ENCODE data around the gene POLR2J.
"Not testable (repeated sequence)": the region's sequence is repeated elsewhere in the genome, so short reads cannot be mapped to it uniquely, and the experiment has no call there.

Gene POLR2J

DNA sequence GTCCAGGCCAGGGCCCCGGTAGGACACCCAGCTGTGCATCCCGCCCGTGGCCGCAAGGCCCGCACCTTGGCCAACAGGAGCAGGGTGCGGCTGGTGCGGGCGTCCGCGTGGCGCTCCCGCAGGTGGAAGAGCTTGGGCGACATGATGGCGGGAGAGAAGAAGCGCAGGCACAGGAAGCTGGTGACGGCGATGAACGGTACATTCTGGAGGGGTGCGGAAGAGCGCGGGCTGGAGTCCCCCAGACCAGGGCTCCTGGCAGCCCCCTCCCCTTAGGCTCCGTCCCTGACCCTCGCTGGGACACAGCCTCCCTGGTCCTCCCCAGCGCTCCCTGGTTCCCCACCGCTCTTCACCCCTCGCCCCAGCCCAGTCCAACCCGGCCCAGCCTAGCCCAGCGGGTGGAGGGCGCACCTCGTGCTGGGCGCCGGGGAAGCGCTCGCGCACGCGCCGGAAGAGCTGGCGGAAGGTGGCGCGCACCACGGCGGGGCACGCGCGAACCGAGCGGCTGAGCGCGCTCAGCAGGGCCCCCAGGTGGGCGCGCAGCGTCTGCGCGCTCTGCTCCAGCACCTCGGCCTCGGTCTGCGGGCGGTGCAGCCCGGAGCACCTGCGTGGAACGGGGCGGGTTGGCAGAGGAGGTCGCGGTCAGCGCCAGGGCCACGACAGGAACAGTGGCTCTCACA is 15.9 kb upstream of the POLR2J start:
- not testable (repeated sequence) for DNase-seq (ENCODE audit: low spot score)

DNA sequence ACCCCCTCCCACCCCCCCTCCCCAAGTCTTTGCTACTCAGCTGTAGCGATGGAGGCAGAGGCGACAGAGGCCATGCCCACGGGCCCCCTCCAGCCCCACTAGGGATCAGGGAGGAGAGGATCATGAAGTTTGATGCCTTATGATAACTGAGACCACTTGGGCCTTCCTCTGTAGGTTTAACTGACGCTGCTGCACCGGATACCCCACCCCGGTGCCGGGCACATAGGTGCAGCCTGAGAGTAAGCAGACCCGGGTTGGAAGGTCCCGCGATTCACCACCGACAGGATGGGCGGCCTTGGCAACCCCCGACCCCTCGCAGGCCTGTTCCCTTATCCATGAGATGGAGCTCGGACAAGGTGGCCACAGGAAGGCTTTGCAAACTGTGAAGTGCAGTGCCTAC is 15.3 kb upstream of the POLR2J start:
- DNase-seq (ENCODE audit: low spot score) = not testable (repeated sequence)

DNA sequence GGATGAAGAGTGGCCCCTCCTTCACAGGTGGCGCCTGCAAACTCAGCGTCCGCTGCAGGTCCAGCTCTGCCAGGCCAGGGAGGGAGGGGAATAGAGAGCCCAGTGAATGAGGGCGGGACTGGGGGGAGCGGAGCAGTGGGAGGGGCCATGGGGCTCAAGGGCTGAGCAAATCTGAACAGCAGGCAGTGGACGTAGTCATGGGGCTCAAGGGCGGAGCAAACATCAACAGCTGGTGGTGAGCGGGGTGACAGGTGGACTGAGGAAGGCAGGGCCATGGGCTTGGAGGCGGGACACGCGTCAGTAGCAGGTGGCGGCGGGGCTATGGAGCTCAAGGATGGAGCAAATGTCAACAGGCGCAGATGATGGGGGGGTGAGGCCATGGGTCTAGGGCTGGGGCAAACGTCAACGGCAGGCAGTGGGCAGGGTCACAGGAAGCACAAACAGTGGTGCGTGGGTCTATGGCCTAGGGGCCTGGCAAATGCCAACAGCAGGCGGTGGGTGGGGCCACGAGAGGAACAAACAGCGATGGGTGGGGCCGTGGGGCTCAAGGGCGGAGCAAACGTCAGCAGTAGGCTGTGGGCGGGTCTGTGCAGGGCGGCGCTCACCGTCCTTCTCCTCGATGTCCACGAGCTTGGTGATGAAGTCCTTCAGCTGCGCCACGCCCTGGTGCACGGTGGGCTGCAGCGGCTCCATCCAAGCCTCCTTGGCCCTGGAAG is 14.7 kb upstream of the POLR2J start:
- not testable (repeated sequence) for DNase-seq (ENCODE audit: low spot score)

DNA sequence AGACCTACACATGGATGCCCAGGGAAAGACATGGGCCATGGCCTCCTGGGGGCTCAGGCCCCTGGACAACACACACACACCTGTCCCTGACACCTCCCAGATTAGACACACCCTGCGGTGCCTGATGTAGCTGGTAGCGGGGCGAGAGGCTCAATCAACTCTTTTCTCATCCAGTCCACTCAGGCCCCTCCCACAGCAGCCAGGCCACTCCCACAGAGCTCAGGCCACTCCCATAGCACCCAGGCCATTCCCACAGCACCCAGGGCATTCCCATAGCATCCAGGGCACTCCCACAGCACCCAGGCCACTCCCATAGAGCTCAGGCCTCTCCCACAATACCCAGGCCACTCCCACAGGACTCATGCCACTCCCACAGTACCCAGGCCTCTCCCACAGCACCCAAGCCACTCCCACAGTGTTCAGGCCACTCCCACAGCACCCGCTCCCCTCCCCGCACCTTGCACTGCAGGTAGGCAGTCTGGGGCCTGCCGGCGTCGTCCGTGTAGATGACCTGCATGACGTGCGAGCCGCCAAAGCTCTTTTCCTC is 11.9 kb upstream of the POLR2J start:
- DNase-seq (ENCODE audit: low spot score) = not testable (repeated sequence)

DNA sequence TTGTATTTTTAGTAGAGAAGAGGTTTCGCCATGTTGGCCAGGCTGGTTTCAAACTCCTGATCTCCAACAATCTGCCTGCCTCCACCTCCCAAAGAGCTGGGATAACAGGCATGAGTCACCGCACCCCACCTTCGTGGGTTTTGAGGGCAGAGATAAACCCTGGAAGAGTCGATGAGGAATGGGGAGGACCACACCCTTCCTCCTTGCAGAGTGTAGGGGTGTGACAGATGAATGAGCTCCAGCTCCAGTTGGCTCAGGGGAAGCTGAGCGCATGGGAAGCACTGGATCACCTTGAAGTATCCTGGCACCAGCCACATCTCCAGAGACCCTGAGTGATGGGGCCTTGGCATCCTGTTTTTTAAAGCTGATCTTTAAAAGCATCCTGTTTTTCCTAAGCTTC is 5.6 kb upstream of the POLR2J start:
- DNase-seq (ENCODE audit: low spot score) = not testable (repeated sequence)

DNA sequence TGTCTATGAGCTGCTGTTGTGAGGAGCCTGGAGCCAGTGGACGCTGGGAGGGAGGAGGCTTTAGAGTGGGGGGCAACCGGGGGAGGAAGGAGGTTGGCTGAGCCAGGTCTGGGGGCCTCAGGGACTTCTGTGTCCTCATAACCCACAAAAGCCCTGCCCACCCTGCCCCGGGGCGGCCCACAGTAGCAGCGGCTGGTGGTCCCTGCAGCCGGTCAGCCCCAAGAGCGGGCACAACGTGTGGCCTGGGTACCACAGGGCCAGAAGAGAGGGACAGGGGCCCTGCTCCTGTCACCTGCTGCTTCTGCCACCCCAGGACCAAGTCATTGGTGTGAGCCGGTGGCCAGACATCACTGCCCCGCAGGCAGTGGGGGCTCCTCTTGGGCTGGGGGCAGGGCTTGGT is 3.2 kb upstream of the POLR2J start:
- DNase-seq (ENCODE audit: low spot score) = not testable (repeated sequence)

DNA sequence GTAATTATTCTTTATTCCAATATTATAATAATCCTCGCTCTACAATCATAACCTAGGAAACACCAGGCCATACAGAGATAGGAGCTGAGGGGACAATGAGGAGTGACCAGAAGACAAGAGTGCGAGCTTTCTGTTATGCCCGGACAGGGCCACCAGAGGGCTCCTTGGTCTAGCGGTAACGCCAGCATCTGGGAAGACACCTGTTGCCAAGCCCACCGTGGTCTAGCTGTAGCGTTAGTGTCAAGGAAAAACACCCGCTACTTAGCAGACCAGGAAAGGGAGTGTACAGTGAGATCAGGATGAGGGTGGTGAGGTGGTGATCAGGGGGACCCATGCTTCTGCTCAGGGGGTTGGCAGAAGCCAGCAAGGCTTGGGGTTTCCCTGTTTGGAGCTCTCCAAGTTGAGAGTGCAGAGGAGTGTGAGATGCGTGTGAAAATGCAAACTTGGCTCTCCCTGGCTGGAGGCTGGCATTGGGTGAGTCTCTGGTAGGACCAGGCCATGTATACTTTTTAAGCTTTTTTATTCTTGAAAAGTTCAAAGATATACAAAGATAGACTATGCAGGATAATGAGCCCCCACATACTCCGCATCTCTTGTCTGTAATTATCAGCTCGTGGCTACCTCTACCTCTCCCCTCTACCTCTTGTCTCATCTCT is 1.4 kb upstream of the POLR2J start:
- DNase-seq (ENCODE audit: low spot score) = not testable (repeated sequence)

DNA sequence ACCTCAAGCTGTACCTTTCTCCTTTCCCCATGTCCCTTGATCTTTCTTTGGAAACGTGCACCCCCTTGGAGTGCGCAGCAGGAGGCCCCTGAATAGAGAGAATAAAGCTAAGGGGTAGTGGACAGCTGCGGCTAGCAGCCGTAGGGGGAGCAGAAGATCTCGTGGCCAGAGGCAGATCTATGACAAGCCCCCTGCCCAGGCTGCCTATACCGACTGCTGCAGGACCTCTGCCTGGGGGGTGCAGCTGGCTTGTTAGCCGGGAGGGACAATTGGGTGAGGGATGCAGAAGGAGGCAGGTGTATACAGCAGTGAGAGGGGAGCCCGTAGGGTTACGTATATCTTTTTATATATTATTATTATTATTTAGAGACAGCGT is 475 bp upstream of the POLR2J start:
- not testable (repeated sequence) for DNase-seq (ENCODE audit: low spot score)

DNA sequence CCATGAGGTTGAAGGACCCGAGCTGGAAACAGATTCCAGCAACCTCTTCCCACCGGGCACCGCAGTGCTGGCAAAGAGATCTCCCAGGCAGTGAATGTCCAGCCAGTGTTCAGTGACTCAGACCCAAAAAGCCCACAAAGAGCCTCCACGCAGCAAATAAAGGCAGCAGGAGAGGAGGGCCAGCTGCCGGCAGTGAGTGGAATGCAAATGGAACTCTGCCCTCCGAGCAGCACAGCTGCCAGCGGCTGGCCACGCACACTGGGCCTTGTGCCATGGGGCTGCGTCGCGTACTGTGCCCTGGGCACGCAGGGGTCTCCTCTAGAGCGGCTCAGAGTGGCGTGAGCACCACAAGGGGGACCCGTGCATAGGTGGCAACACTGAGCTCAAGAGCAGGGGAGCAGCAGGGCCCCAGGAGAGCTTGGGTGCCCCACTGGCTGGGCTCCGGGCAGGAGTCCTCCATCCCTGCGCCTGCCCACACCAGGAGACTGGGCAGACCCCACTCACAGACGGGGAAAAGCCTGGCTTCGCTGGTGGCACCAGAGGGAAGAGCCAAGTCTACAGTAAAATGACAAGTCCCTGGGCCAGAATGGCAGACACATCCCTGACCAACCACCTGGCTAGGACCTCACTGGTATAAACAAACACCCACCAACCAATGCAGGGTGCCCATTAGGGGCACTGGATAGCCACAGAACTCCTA is 3.8 kb downstream of the POLR2J start:
- DNase-seq (ENCODE audit: low spot score) = not testable (repeated sequence)

DNA sequence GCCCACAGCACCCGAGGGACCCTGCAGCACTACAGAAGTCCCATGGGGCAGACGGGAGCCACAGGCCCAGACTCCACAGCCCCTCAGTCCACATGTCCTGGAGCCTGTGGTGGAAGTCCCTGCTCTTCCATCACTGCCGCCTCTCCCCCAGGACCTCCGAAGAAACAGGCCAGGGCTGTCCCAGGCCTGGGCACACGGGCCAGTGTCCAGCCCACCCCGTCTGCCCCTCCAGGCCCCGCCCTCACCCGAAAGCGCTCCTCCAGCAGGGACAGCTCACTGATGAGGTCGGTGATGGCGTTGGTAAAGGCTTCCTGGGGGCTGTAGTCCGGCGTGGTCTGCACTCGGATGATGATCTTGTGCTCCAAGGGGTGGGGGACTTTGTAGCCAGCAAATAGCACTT is 4.6 kb downstream of the POLR2J start:
- DNase-seq (ENCODE audit: low spot score) = not testable (repeated sequence)

DNA sequence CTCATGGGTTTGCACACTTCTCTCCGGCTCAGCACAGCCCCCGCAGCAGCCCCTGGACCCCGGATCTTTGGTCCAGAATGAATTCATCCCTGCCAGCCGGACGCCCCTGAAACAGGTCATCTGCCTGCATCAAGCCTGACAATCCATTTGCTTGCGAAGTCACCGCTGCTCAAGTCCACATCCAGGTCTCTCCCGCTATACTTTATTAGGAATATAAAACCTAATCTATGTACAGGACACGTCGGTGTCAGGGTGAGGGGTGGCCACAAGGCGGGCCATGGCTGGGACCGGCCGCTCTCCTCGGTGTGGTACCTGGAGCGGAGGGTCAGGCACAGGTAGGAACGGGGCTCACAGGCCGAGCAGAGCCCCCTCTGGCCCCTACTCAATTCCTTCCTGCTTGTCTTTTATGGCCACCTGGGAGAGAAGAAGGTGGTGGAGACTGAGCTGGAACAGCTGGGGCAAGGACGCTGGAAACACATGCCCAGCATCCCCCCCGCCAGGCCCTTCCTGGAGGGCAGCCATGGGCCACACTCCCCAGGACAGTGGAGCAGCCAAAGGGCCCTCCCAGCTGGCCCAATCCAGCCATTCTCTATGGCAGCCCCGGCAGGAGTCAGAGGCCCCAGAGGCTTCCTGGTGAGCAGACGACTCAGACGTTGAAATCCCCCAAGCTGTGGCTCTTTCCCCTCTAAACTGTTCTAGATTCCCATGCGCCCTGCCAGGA is 5.3 kb downstream of the POLR2J start:
- DNase-seq (ENCODE audit: low spot score) = no peak

DNA sequence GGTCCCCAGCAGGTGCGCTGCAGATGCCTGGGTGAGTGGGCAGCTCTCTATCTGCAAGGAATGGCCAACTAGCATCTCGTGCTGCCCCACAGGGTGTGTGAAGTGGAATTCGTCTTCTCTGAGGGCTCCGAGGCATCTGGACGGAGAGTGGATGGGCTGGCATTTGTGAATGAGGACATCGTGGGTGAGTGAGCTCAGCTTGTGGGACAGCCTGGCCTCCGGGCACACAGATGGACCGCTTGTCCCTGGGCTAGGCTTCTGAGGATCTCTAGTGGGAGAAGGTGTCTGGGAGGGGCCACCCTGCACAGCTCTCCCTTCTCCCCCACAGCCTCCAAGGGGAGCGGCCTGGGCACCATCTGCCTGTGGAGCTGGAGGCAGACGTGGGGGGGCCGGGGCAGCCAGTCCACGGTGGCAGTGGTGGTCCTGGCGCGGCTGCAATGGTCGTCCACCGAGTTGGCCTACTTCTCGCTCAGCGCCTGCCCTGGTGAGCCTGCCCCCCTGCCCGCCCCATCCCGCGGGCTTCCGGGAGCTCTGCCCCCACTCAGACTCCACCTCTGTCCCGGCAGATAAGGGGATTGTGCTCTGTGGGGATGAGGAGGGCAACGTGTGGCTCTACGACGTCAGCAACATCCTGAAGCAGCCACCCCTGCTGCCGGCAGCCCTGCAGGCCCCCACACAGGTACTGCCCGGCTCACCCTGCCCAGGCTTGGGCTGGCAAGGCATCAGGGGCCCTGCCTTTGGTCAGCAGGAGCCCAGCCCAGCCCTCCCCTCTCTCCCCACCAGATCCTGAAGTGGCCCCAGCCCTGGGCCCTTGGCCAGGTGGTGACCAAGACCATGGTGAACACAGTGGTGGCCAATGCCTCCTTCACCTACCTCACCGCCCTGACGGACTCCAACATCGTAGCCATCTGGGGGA is 6.3 kb downstream of the POLR2J start:
- no peak for DNase-seq (ENCODE audit: low spot score)

DNA sequence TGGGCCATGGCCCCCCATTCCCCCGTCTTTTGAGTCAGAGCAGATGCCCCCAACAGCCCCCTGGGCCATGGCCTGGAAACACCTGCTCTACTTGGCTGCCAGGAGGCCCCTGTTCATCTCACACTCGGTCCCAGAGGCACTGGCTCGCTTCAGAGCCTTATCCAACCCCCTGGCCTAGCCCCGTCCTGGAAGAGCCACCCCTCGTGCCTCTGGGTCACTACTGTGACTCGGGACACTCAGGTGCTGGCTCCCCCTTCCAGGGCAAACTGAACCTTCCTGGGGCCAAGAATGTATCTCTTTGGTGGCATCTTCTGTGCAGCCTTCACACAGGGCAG is 7.0 kb downstream of the POLR2J start:
- no peak for DNase-seq (ENCODE audit: low spot score)

DNA sequence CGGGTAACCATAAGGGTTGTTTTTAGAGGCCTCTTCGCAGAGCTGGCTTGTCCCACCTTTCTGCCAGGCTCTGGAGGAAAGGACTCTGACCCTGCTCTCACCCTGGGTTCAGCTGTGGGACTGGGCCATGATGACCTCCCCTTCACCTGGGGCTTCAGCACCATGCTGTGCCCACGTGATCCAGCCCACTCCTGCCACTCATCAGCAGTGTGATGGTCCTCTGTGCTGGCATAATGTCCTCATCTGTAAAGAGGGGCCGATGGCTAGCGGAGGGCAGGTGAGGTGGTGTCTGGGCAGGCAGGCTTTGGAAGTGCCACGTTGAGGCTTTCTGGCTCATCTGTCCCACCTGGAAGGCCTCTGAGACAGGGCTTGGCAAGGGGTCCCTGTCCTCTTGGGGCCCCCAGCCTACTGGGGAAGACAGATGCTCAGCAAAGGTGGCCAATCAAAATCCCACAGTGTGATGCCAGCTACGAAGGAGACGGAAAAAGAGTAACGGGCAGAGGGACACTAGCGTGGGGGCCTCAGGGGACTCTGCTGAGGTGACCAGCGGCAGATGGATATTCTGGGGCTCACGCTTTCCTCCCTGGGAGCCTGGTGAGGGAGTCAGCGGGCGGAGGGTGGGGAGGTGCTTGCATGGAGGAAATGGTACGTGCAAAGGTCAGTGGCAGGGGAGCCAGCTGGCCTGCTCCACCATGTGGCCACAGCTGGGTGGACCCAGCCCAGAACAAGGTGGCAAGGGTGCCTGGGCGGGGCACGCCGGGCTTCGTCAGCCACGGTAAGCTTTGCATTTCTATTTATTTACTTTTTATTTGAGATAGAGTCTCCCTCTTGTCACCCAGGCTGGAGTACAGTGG is 8.5 kb downstream of the POLR2J start:
- no peak for DNase-seq (ENCODE audit: low spot score)

DNA sequence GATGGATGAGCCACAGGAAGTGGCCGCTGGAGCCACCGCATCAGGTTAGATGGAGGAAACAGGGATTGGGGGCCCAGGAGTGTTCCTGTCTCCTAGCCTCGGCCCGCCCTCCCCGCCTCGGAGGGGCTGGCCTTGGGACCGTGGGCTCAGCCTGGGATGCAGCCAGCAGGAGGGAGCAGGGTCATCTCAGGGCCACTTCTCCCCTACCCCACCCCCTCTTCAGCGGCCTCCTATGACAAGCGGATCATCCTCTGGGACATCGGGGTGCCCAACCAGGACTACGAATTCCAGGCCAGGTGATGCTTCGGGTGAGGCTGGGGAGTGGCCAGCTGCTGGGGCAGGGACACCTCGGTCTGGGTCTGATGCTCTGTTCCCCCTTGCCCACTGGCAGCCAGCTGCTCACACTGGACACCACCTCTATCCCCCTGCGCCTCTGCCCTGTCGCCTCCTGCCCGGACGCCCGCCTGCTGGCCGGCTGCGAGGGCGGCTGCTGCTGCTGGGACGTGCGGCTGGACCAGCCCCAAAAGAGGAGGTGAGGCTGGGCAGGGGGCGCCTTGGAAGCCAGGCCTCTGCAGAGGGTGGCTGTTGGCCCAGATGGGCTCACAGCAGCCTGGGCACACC is 9.3 kb downstream of the POLR2J start:
- DNase-seq (ENCODE audit: low spot score) = no peak

DNA sequence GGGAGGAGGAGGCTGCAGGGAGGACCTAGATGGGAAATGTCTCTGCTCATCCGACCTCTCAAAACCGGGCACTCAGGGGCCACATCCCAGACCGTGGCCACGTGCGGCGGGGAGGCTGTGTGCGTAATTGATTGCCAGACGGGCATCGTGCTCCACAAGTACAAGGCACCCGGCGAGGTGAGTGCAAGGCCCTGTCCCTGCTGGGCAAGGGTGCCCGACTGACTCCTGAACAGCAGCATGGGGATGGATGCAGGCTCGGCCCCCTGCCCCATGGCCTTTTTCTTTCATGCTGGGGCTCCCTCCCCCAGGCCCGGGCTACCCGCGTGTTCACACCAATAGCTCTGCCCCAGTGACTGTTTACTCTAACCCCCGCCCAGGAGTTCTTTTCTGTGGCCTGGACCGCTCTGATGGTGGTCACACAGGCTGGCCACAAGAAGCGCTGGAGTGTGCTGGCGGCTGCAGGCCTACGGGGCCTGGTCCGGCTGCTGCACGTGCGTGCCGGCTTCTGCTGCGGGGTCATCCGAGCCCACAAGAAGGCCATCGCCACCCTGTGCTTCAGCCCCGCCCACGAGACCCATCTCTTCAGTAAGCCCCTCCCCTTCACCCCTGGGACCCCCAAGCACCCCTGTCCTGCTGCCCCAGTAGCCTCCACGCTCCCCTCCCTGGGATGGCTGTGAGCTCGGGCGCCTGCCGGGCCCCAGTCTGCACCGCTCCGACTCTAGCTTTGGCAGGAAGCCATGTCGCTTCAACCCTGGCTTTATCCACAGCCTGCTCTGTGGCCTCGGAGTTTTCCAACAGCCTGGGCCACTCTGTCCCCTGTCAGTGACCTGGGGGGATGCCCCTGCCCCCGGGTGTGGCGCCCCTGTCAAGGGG is 10.0 kb downstream of the POLR2J start:
- no peak for DNase-seq (ENCODE audit: low spot score)

DNA sequence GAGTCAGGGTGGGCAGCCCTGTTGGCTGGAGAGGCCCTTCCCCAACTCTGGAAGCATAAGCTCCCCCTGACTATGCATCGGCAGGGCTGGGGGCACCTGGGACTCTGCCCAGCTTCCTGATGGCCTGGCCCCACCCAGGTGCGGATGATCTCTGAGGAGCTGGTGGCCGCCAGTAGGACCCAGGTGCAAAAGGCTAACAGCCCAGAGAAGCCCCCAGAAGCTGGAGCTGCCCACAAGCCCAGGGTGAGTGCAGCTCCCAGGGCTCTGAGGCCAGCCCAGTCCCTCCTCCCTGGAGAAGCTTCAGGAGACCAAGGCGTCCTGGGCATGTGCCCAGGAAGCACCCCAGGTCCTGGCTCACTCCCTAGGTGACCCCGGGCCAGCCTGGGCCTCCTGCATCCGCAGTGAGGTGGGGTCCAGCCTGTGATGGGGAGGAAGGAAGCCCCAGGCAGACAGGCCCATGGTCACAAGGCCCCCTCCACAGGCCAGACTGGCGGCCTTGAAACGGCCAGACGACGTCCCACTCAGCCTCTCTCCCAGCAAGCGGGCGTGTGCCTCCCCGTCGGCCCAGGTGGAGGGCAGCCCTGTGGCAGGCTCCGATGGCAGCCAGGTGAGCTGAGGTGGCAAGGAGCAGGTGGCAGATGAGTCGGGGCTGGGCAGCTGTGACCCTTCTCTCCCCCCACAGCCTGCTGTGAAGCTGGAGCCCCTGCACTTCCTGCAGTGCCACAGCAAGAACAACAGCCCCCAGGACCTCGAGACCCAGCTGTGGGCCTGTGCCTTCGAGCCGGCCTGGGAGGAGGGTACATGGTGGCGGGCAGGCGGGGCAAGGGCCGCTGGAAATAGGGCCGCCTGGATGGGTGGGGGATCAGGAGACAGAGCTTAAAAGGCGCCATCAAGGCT is 10.9 kb downstream of the POLR2J start:
- no peak for DNase-seq (ENCODE audit: low spot score)
